ENCODE measurements around the gene PACS1. TPM values are rescaled to one million over a fixed set of nuclear protein-coding genes. Genes with fewer than 3 reads are reported as not detected.
"Not testable (repeated sequence)": the region's sequence is repeated elsewhere in the genome, so short reads cannot be mapped to it uniquely, and the experiment has no call there.

PACS1 gene
- total RNA-seq, 2 donors from 2014 or later, result 104 to 114 TPM

GRCh38 chr11:66271816-66272215, 201.7 kb downstream of the PACS1 start:
- peaks cover 8 to 20% of the 10 kb centered on the region in 2 donors for H3K36me3 Mint-ChIP-seq (ENCODE audit: insufficient read depth in 2 of 2)

GRCh38 chr11:66272596-66272995, 202.5 kb downstream of the PACS1 start:
- ATAC-seq (replicated peaks in 1 of 2) (no peak), DNase-seq (no peak)
- H3K36me3 Mint-ChIP-seq (ENCODE audit: insufficient read depth in 2 of 2), result peaks cover 8 to 20% of the 10 kb centered on the region in 2 donors
- H3K4me3 Mint-ChIP-seq, result peak overlapping the region in 1 of 2 donors; percentile 19
- no peaks in the 10 kb centered on the region for H3K9me3 Mint-ChIP-seq
- no peaks in the 10 kb centered on the region for H3K27me3 Mint-ChIP-seq (ENCODE audit: low read depth)
- no peak overlapping the region for H3K27ac Mint-ChIP-seq
- H3K4me1 Mint-ChIP-seq (ENCODE audit: low read depth), result peaks cover 24% of the 10 kb centered on the region

More at GRCh38 chr11:66271816-66272215, 201.7 kb downstream of the PACS1 start:
- H3K4me3 Mint-ChIP-seq, result no peak overlapping the region
- DNase-seq (no peak), ATAC-seq (replicated peaks in 1 of 2) (no peak)
- H3K27me3 Mint-ChIP-seq (ENCODE audit: low read depth), result no peaks in the 10 kb centered on the region
- H3K4me1 Mint-ChIP-seq (ENCODE audit: low read depth), result peaks cover 30% of the 10 kb centered on the region
- no peak overlapping the region for H3K27ac Mint-ChIP-seq
- H3K9me3 Mint-ChIP-seq, result no peaks in the 10 kb centered on the region

GRCh38 chr11:66274219-66274618, 204.1 kb downstream of the PACS1 start:
- Mint-ChIP-seq H3K9me3 (no peaks in the 10 kb centered on the region), H3K36me3 (ENCODE audit: insufficient read depth in 2 of 2) (peaks cover 7 to 19% of the 10 kb centered on the region in 2 donors), H3K27ac (no peak overlapping the region), H3K27me3 (ENCODE audit: low read depth) (peaks cover 5% of the 10 kb centered on the region), H3K4me1 (ENCODE audit: low read depth) (peaks cover 24% of the 10 kb centered on the region), H3K4me3 (no peak overlapping the region)
- DNase-seq, result no peak
- no peak for ATAC-seq (replicated peaks in 1 of 2)

GRCh38 chr11:66275396-66275795, 205.3 kb downstream of the PACS1 start:
- Mint-ChIP-seq H3K27me3 (ENCODE audit: low read depth) (peaks cover 14% of the 10 kb centered on the region), H3K4me3 (no peak overlapping the region), H3K4me1 (ENCODE audit: low read depth) (peaks cover 18% of the 10 kb centered on the region), H3K36me3 (ENCODE audit: insufficient read depth in 2 of 2) (peaks cover 4 to 16% of the 10 kb centered on the region in 2 donors), H3K9me3 (no peaks in the 10 kb centered on the region), H3K27ac (no peak overlapping the region)
- DNase-seq, result no peak
- no peak for ATAC-seq (replicated peaks in 1 of 2)

- Mint-ChIP-seq H3K4me1 (ENCODE audit: low read depth) (peaks cover 12% of the 10 kb centered on the region), H3K36me3 (ENCODE audit: insufficient read depth in 2 of 2) (peaks cover 4 to 16% of the 10 kb centered on the region in 2 donors), H3K27ac (no peak overlapping the region), H3K9me3 (no peaks in the 10 kb centered on the region), H3K27me3 (ENCODE audit: low read depth) (peaks cover 18% of the 10 kb centered on the region), H3K4me3 (no peak overlapping the region)
- no peak for ATAC-seq (replicated peaks in 1 of 2)
- DNase-seq, result no peak
Measured at GRCh38 chr11:66275984-66276612, 206.0 kb downstream of the PACS1 start.

- H3K9me3 Mint-ChIP-seq; H3K27ac Mint-ChIP-seq; ATAC-seq (replicated peaks in 1 of 2); H3K4me3 Mint-ChIP-seq; DNase-seq: not testable (repeated sequence)
- H3K36me3 Mint-ChIP-seq (ENCODE audit: insufficient read depth in 2 of 2), result peaks cover 4 to 16% of the 10 kb centered on the region in 2 donors
- peaks cover 19% of the 10 kb centered on the region for H3K27me3 Mint-ChIP-seq (ENCODE audit: low read depth)
- peaks cover 12% of the 10 kb centered on the region for H3K4me1 Mint-ChIP-seq (ENCODE audit: low read depth)
Measured at GRCh38 chr11:66276619-66277018, 206.5 kb downstream of the PACS1 start.

GRCh38 chr11:66277064-66277463, 207.0 kb downstream of the PACS1 start:
- H3K4me3 Mint-ChIP-seq; DNase-seq; ATAC-seq (replicated peaks in 1 of 2); H3K27ac Mint-ChIP-seq; H3K9me3 Mint-ChIP-seq: not testable (repeated sequence)
- Mint-ChIP-seq H3K27me3 (ENCODE audit: low read depth) (peaks cover 19% of the 10 kb centered on the region), H3K36me3 (ENCODE audit: insufficient read depth in 2 of 2) (peaks cover 4 to 16% of the 10 kb centered on the region in 2 donors), H3K4me1 (ENCODE audit: low read depth) (peaks cover 13% of the 10 kb centered on the region)

GRCh38 chr11:66277471-66278362, 207.6 kb downstream of the PACS1 start, which contains the start of gene CNIH2:
TSS of gene CNIH2 (plus strand) at chr11:66278175. CDS start at chr11:66278457, 282 bp downstream.
- Mint-ChIP-seq H3K9me3 (no peaks in the 10 kb centered on the region), H3K27ac (no peak within 1 kb of the TSS), H3K27me3 (ENCODE audit: low read depth) (peaks cover 19% of the 10 kb centered on the region), H3K36me3 (ENCODE audit: insufficient read depth in 2 of 2) (peaks cover 4 to 12% of the 10 kb centered on the region in 2 donors), H3K4me3 (peak within 1 kb of the TSS; percentile 67 to 74), H3K4me1 (ENCODE audit: low read depth) (peaks cover 19% of the 10 kb centered on the region)
- peak; percentile 50 to 63 for DNase-seq
- peak; percentile 43 to 50 for ATAC-seq (replicated peaks in 1 of 2)

- H3K27me3 Mint-ChIP-seq (ENCODE audit: low read depth), result peaks cover 19% of the 10 kb centered on the region
- H3K4me3 Mint-ChIP-seq, result peak overlapping the region; percentile 67 to 74
- H3K9me3 Mint-ChIP-seq, result no peaks in the 10 kb centered on the region
- peaks cover 24% of the 10 kb centered on the region for H3K4me1 Mint-ChIP-seq (ENCODE audit: low read depth)
- no peak overlapping the region for H3K27ac Mint-ChIP-seq
- peaks cover under 1 to 9% of the 10 kb centered on the region in 2 donors for H3K36me3 Mint-ChIP-seq (ENCODE audit: insufficient read depth in 2 of 2)
- DNase-seq, result no peak
- ATAC-seq (replicated peaks in 1 of 2), result no peak
Measured at GRCh38 chr11:66278363-66279091, 208.5 kb downstream of the PACS1 start.

GRCh38 chr11:66279092-66279734, 209.1 kb downstream of the PACS1 start:
- DNase-seq (no peak), ATAC-seq (replicated peaks in 1 of 2) (no peak)
- Mint-ChIP-seq H3K4me3 (peak overlapping the region; percentile 67 to 74), H3K9me3 (no peaks in the 10 kb centered on the region), H3K36me3 (ENCODE audit: insufficient read depth in 2 of 2) (peaks cover 0 to 8% of the 10 kb centered on the region in 2 donors), H3K27ac (peak overlapping the region; percentile 27), H3K27me3 (ENCODE audit: low read depth) (peaks cover 19% of the 10 kb centered on the region), H3K4me1 (ENCODE audit: low read depth) (peaks cover 24% of the 10 kb centered on the region)

- Mint-ChIP-seq H3K27ac (no peak overlapping the region), H3K36me3 (ENCODE audit: insufficient read depth in 2 of 2) (peaks cover 0 to 6% of the 10 kb centered on the region in 2 donors), H3K27me3 (ENCODE audit: low read depth) (peaks cover 19% of the 10 kb centered on the region), H3K4me1 (ENCODE audit: low read depth) (peaks cover 24% of the 10 kb centered on the region), H3K9me3 (no peaks in the 10 kb centered on the region), H3K4me3 (no peak overlapping the region)
- ATAC-seq (replicated peaks in 1 of 2) (no peak), DNase-seq (no peak)
Measured at GRCh38 chr11:66280428-66280827, 210.4 kb downstream of the PACS1 start.

- H3K4me3 Mint-ChIP-seq, result no peak overlapping the region
- peaks cover 19% of the 10 kb centered on the region for H3K27me3 Mint-ChIP-seq (ENCODE audit: low read depth)
- H3K4me1 Mint-ChIP-seq (ENCODE audit: low read depth), result peaks cover 24% of the 10 kb centered on the region
- ATAC-seq (replicated peaks in 1 of 2) (no peak), DNase-seq (no peak)
- no peaks in the 10 kb centered on the region for H3K9me3 Mint-ChIP-seq
- H3K36me3 Mint-ChIP-seq (ENCODE audit: insufficient read depth in 2 of 2), result peaks cover 0 to 3% of the 10 kb centered on the region in 2 donors
- H3K27ac Mint-ChIP-seq, result peak overlapping the region; percentile 12
Measured at GRCh38 chr11:66281001-66281400, 210.9 kb downstream of the PACS1 start.
